Activated T-helper 1 cell treated with anti-CD3 and anti-CD28 coated beads, Interleukin-12 subunit alpha, Interleukin-12 subunit beta, Interleukin-2, Interleukin-4 antibody, amounts not matched to agents 30 ng/mL and 10 ng/mL and 1 ng/mL, durations not matched to agents 14 hours and 24 hours and 36 hours (primary cell): ENCODE results near the gene AKAP7. TPM values are rescaled to one million over a fixed set of nuclear protein-coding genes. Genes with fewer than 3 reads are reported as not detected.
A peak's percentile ranks its signal among the peaks of the same experiment; 100 is the strongest.
"Not testable (repeated sequence)": the region's sequence is repeated elsewhere in the genome, so short reads cannot be mapped to it uniquely, and the experiment has no call there.

ENCODE experiments used
- DNase-seq: peaks from one replicate; pipeline ENCODE4 v3.0.0; 2021; ENCODE audit warnings: low spot score
- H3K27ac Mint-ChIP-seq: one replicate; pipeline ENCODE4 v1.8.0; 2021; ENCODE audit warnings: mild to moderate bottlenecking, mixed read lengths
- H3K27me3 Mint-ChIP-seq: one replicate; pipeline ENCODE4 v1.8.0; 2022; ENCODE audit warnings: mild to moderate bottlenecking, moderate library complexity, mixed read lengths; ENCODE audit not compliant: insufficient read depth
- H3K36me3 Mint-ChIP-seq: one replicate; pipeline ENCODE4 v1.8.0; 2021; ENCODE audit warnings: low read depth, mixed read lengths
- H3K4me1 Mint-ChIP-seq: one replicate; pipeline ENCODE4 v1.8.0; 2021; ENCODE audit warnings: low read depth, mixed read lengths
- H3K4me3 Mint-ChIP-seq: one replicate; pipeline ENCODE4 v1.8.0; 2021; ENCODE audit warnings: mild to moderate bottlenecking, moderate library complexity, mixed read lengths
- H3K9me3 Mint-ChIP-seq: one replicate; pipeline ENCODE4 v1.8.0; 2021; ENCODE audit warnings: mixed read lengths
- intact Hi-C: fragments of 100-400 bp; cut with micrococcal nuclease; formaldehyde crosslinking; loops from one replicate; pipeline ENCODE4 v1.15.1; 2024
- total RNA-seq: library from RNA; stranded (reverse); gene quantifications from 2 replicates; pipeline ENCODE4 v1.2.3, GENCODE V29; 2022

Gene AKAP7
- total RNA-seq: 3.4 and 3.8 TPM in 2 replicates

- intact Hi-C loops: loop anchor here (2.0 kb wide), 3 partner anchors 73 to 493 kb away; partner anchors contain the start of genes EPB41L2 and MED23
- Mint-ChIP-seq H3K27me3 (peaks cover 14% of the 10 kb centered on the region), H3K4me3 (peak within 1 kb of the TSS; percentile 90), H3K4me1 (peaks cover 18% of the 10 kb centered on the region), H3K9me3 (no peaks in the 10 kb centered on the region), H3K36me3 (no peaks in the 10 kb centered on the region), H3K27ac (peak within 1 kb of the TSS; percentile 93)
- DNase-seq: peak; percentile 39
Measured at GRCh38 chr6:131135244-131136020, at the start of gene AKAP7. Gene AKAP7 (plus strand): TSS chr6:131135467. CDS start chr6:131135764, 297 bp downstream.

- H3K36me3 Mint-ChIP-seq, H3K4me1 Mint-ChIP-seq, H3K27ac Mint-ChIP-seq, H3K4me3 Mint-ChIP-seq, H3K27me3 Mint-ChIP-seq, H3K9me3 Mint-ChIP-seq, DNase-seq, intact Hi-C loops: not testable (repeated sequence)
Measured at GRCh38 chr6:131090339-131090738, 44.9 kb upstream of the AKAP7 start.

GRCh38 chr6:131091944-131092343 is 43.3 kb upstream of the AKAP7 start:
- DNase-seq, intact Hi-C loops, H3K27ac Mint-ChIP-seq, H3K9me3 Mint-ChIP-seq, H3K27me3 Mint-ChIP-seq, H3K4me3 Mint-ChIP-seq, H3K36me3 Mint-ChIP-seq, H3K4me1 Mint-ChIP-seq: not testable (repeated sequence)

- peaks cover 3% of the 10 kb centered on the region for H3K27me3 Mint-ChIP-seq
Measured at GRCh38 chr6:131093334-131093733, 41.9 kb upstream of the AKAP7 start.

GRCh38 chr6:131096786-131097185 is 38.5 kb upstream of the AKAP7 start:
- H3K9me3 Mint-ChIP-seq: peaks cover 3% of the 10 kb centered on the region
- peaks cover 3% of the 10 kb centered on the region for H3K27me3 Mint-ChIP-seq
- no peaks in the 10 kb centered on the region for H3K4me1 Mint-ChIP-seq
- no peak for DNase-seq
- H3K36me3 Mint-ChIP-seq: no peaks in the 10 kb centered on the region
- H3K4me3 Mint-ChIP-seq: no peak overlapping the region
- no peak overlapping the region for H3K27ac Mint-ChIP-seq
- intact Hi-C loops: no loop called here

More at GRCh38 chr6:131093334-131093733, 41.9 kb upstream of the AKAP7 start:
- Mint-ChIP-seq H3K27ac (no peak overlapping the region), H3K36me3 (no peaks in the 10 kb centered on the region), H3K4me3 (no peak overlapping the region), H3K4me1 (no peaks in the 10 kb centered on the region), H3K9me3 (peaks cover 3% of the 10 kb centered on the region)
- DNase-seq: no peak
- intact Hi-C loops: no loop called here

GRCh38 chr6:131101911-131102680 is 33.2 kb upstream of the AKAP7 start:
- Mint-ChIP-seq H3K4me3 (no peak overlapping the region), H3K27ac (no peak overlapping the region), H3K9me3 (no peaks in the 10 kb centered on the region), H3K36me3 (no peaks in the 10 kb centered on the region), H3K4me1 (no peaks in the 10 kb centered on the region), H3K27me3 (no peaks in the 10 kb centered on the region)
- DNase-seq: no peak
- intact Hi-C loops: no loop called here

- intact Hi-C loops: no loop called here
- no peak overlapping the region for H3K27ac Mint-ChIP-seq
- no peak for DNase-seq
- no peaks in the 10 kb centered on the region for H3K9me3 Mint-ChIP-seq
- H3K4me3 Mint-ChIP-seq: no peak overlapping the region
- H3K27me3 Mint-ChIP-seq: no peaks in the 10 kb centered on the region
- H3K36me3 Mint-ChIP-seq: no peaks in the 10 kb centered on the region
- H3K4me1 Mint-ChIP-seq: no peaks in the 10 kb centered on the region
Measured at GRCh38 chr6:131103296-131103695, 32.0 kb upstream of the AKAP7 start.

GRCh38 chr6:131103901-131104300 is 31.4 kb upstream of the AKAP7 start:
- no peaks in the 10 kb centered on the region for H3K36me3 Mint-ChIP-seq
- no peak for DNase-seq
- no peak overlapping the region for H3K4me3 Mint-ChIP-seq
- no peaks in the 10 kb centered on the region for H3K4me1 Mint-ChIP-seq
- intact Hi-C loops: no loop called here
- H3K9me3 Mint-ChIP-seq: no peaks in the 10 kb centered on the region
- no peaks in the 10 kb centered on the region for H3K27me3 Mint-ChIP-seq
- no peak overlapping the region for H3K27ac Mint-ChIP-seq

GRCh38 chr6:131107151-131107550 is 28.1 kb upstream of the AKAP7 start:
- Mint-ChIP-seq H3K27ac (no peak overlapping the region), H3K27me3 (peaks cover 5% of the 10 kb centered on the region), H3K4me3 (no peak overlapping the region), H3K36me3 (no peaks in the 10 kb centered on the region), H3K4me1 (no peaks in the 10 kb centered on the region), H3K9me3 (no peaks in the 10 kb centered on the region)
- intact Hi-C loops: no loop called here
- DNase-seq: no peak

- Mint-ChIP-seq H3K4me3 (no peak overlapping the region), H3K4me1 (no peaks in the 10 kb centered on the region), H3K36me3 (no peaks in the 10 kb centered on the region), H3K27me3 (peaks cover 5% of the 10 kb centered on the region), H3K9me3 (no peaks in the 10 kb centered on the region), H3K27ac (no peak overlapping the region)
- DNase-seq: no peak
- intact Hi-C loops: no loop called here
Measured at GRCh38 chr6:131112249-131112648, 23.0 kb upstream of the AKAP7 start.

GRCh38 chr6:131115651-131116050 is 19.6 kb upstream of the AKAP7 start:
- Mint-ChIP-seq H3K4me1 (no peaks in the 10 kb centered on the region), H3K36me3 (no peaks in the 10 kb centered on the region), H3K4me3 (no peak overlapping the region), H3K9me3 (no peaks in the 10 kb centered on the region), H3K27ac (no peak overlapping the region), H3K27me3 (peaks cover under 1% of the 10 kb centered on the region)
- intact Hi-C loops: loop anchor here (1.0 to 2.0 kb wide), 2 partner anchors 230 to 417 kb away; no protein-coding TSS in a partner anchor
- DNase-seq: no peak

- Mint-ChIP-seq H3K27ac (no peak overlapping the region), H3K9me3 (no peaks in the 10 kb centered on the region), H3K36me3 (no peaks in the 10 kb centered on the region), H3K4me3 (no peak overlapping the region), H3K4me1 (no peaks in the 10 kb centered on the region), H3K27me3 (peaks cover 2% of the 10 kb centered on the region)
- DNase-seq: no peak
- intact Hi-C loops: loop anchor here (1.0 to 2.0 kb wide), 2 partner anchors 231 to 416 kb away; no protein-coding TSS in a partner anchor
Measured at GRCh38 chr6:131116321-131116720, 18.9 kb upstream of the AKAP7 start.

GRCh38 chr6:131116755-131117360 is 18.4 kb upstream of the AKAP7 start:
- Mint-ChIP-seq H3K27me3 (peaks cover 2% of the 10 kb centered on the region), H3K27ac (no peak overlapping the region), H3K4me1 (no peaks in the 10 kb centered on the region), H3K36me3 (no peaks in the 10 kb centered on the region), H3K9me3 (no peaks in the 10 kb centered on the region), H3K4me3 (no peak overlapping the region)
- no peak for DNase-seq
- intact Hi-C loops: loop anchor here (1.0 to 2.0 kb wide), 2 partner anchors 232 to 416 kb away; no protein-coding TSS in a partner anchor
